SKM-1 (cell line): ENCODE data around the gene EMC8.

Experiments used
- DNase-seq: peaks from one replicate; lab custom pipeline; 2025; ENCODE audit not compliant: unreplicated experiment; lab: John Stamatoyannopoulos, UW

EMC8 gene

GRCh38 chr16:85784813-85785212 is 14.5 kb downstream of the EMC8 start:
- no peak for DNase-seq

GRCh38 chr16:85783441-85783840 is 15.9 kb downstream of the EMC8 start:
- DNase-seq: no peak

- DNase-seq: no peak
Measured at GRCh38 chr16:85782451-85782850, 16.9 kb downstream of the EMC8 start.

GRCh38 chr16:85781695-85782370 is 17.5 kb downstream of the EMC8 start:
- no peak for DNase-seq

GRCh38 chr16:85781156-85781555 is 18.2 kb downstream of the EMC8 start:
- no peak for DNase-seq

GRCh38 chr16:85780281-85780680 is 19.1 kb downstream of the EMC8 start:
- no peak for DNase-seq

- DNase-seq: no peak
Measured at GRCh38 chr16:85778873-85779272, 20.5 kb downstream of the EMC8 start.

GRCh38 chr16:85777583-85778310 is 21.6 kb downstream of the EMC8 start:
- DNase-seq: no peak

GRCh38 chr16:85774811-85775210 is 24.5 kb downstream of the EMC8 start:
- no peak for DNase-seq

GRCh38 chr16:85774136-85774535 is 25.2 kb downstream of the EMC8 start:
- DNase-seq: no peak

- no peak for DNase-seq
Measured at GRCh38 chr16:85773044-85773443, 26.3 kb downstream of the EMC8 start.

GRCh38 chr16:85770741-85771140 is 28.6 kb downstream of the EMC8 start:
- DNase-seq: no peak

GRCh38 chr16:85768199-85768598 is 31.1 kb downstream of the EMC8 start:
- DNase-seq: no peak

GRCh38 chr16:85767531-85767930 is 31.8 kb downstream of the EMC8 start:
- no peak for DNase-seq

- no peak for DNase-seq
Measured at GRCh38 chr16:85765767-85766166, 33.6 kb downstream of the EMC8 start.

- DNase-seq: no peak
Measured at GRCh38 chr16:85765211-85765610, 34.1 kb downstream of the EMC8 start.

GRCh38 chr16:85763616-85764015 is 35.7 kb downstream of the EMC8 start:
- DNase-seq: no peak

- no peak for DNase-seq
Measured at GRCh38 chr16:85762970-85763369, 36.4 kb downstream of the EMC8 start.

GRCh38 chr16:85761861-85762260 is 37.5 kb downstream of the EMC8 start:
- DNase-seq: peak; percentile 66

GRCh38 chr16:85759631-85760419 is 39.5 kb downstream of the EMC8 start:
- no peak for DNase-seq

GRCh38 chr16:85759136-85759535 is 40.2 kb downstream of the EMC8 start:
- DNase-seq: peak; percentile 89

- DNase-seq: no peak
Measured at GRCh38 chr16:85757341-85757822, 42.0 kb downstream of the EMC8 start.
